ENCODE results near the gene MXD1.

Gene MXD1

GRCh38 chr2:69986691-69987090, 71.8 kb downstream of the MXD1 start:
- H3K4me3 ChIP-seq (ENCODE audit: low read depth, low read length): no peak overlapping the region
- TF ChIP-seq CTCF (IDR thresholded peaks at IDR 0.05; ENCODE audit: low read depth, low read length) (no peak), POLR2A (IDR thresholded peaks at IDR 0.05; ENCODE audit: extremely low read depth, insufficient read length) (no peak), MYC (IDR thresholded peaks at IDR 0.05; ENCODE audit: low read depth, low read length) (no peak), MAX (IDR thresholded peaks at IDR 0.05; ENCODE audit: low read depth, low read length) (no peak)
- no peak for DNase-seq (ENCODE audit: low read depth)

GRCh38 chr2:69988086-69988635, 73.3 kb downstream of the MXD1 start:
- TF ChIP-seq MAX (IDR thresholded peaks at IDR 0.05; ENCODE audit: low read depth, low read length): no peak
- no peak for TF ChIP-seq POLR2A (IDR thresholded peaks at IDR 0.05; ENCODE audit: extremely low read depth, insufficient read length)
- TF ChIP-seq CTCF (IDR thresholded peaks at IDR 0.05; ENCODE audit: low read depth, low read length): no peak
- TF ChIP-seq MYC (IDR thresholded peaks at IDR 0.05; ENCODE audit: low read depth, low read length): no peak
- no peak for DNase-seq (ENCODE audit: low read depth)
- H3K4me3 ChIP-seq (ENCODE audit: low read depth, low read length): no peak overlapping the region

- no peak overlapping the region for H3K4me3 ChIP-seq (ENCODE audit: low read depth, low read length)
- TF ChIP-seq POLR2A (IDR thresholded peaks at IDR 0.05; ENCODE audit: extremely low read depth, insufficient read length) (no peak), MYC (IDR thresholded peaks at IDR 0.05; ENCODE audit: low read depth, low read length) (no peak), CTCF (IDR thresholded peaks at IDR 0.05; ENCODE audit: low read depth, low read length) (no peak), MAX (IDR thresholded peaks at IDR 0.05; ENCODE audit: low read depth, low read length) (no peak)
- no peak for DNase-seq (ENCODE audit: low read depth)
Measured at GRCh38 chr2:69989009-69989408, 74.1 kb downstream of the MXD1 start.

- no peak overlapping the region for H3K4me3 ChIP-seq (ENCODE audit: low read depth, low read length)
- DNase-seq (ENCODE audit: low read depth): no peak
- TF ChIP-seq CTCF (IDR thresholded peaks at IDR 0.05; ENCODE audit: low read depth, low read length): no peak
- TF ChIP-seq POLR2A (IDR thresholded peaks at IDR 0.05; ENCODE audit: extremely low read depth, insufficient read length): no peak
- no peak for TF ChIP-seq MAX (IDR thresholded peaks at IDR 0.05; ENCODE audit: low read depth, low read length)
- TF ChIP-seq MYC (IDR thresholded peaks at IDR 0.05; ENCODE audit: low read depth, low read length): no peak
Measured at GRCh38 chr2:69989441-69990105, 74.7 kb downstream of the MXD1 start.
